Prostate gland (tissue), 2 donors: ENCODE data around the gene DBN1. TPM values are rescaled to one million over a fixed set of nuclear protein-coding genes. Genes with fewer than 3 reads are reported as not detected.

ENCODE experiments used
- DNase-seq: peaks from one replicate; pipeline ENCODE4 v3.0.0-alpha.2; 2019; ENCODE audit warnings: low spot score
- H3K27ac ChIP-seq, 2 donors: fragments of 200-600 bp; sonication (generic); 2 replicates each; pipeline ENCODE4 v1.5.1; 2017 to 2019
- H3K27me3 ChIP-seq: fragments of 200-600 bp; sonication (generic); replicated peaks from 2 replicates; pipeline ENCODE4 v1.5.1; 2019; ENCODE audit not compliant: insufficient read depth
- H3K36me3 ChIP-seq, 2 donors: fragments of 200-600 bp; sonication (generic); 1 replicate in 1 of 2; 2 replicates in 1 of 2; pipeline versions ENCODE4 v1.5.1 to v1.8.1; 2017 to 2019
- H3K4me1 ChIP-seq: fragments of 200-600 bp; sonication (generic); replicated peaks from 2 replicates; pipeline ENCODE4 v1.5.1; 2019
- H3K4me3 ChIP-seq, 2 donors: fragments of 200-600 bp; sonication (generic); 2 replicates each; pipeline ENCODE4 v1.5.1; 2017 to 2019
- H3K9me3 ChIP-seq: fragments of 200-600 bp; sonication (generic); 2 replicates; pipeline ENCODE4 v1.5.1; 2017
- CTCF ChIP-seq, 4 experiments: fragments of 200-600 bp in 2 of 4; fragments of 450-650 bp in 2 of 4; sonication (generic) in 2 of 4; IDR thresholded peaks; 1 replicate in 3 of 4; 2 replicates in 1 of 4; pipeline ENCODE4 v1.5.1; 2016 to 2019; ENCODE audit warnings: antibody characterized with exemption in 4 of 4, mild to moderate bottlenecking in 2 of 4, moderate library complexity in 2 of 4
- POLR2A ChIP-seq: fragments of 450-650 bp; IDR thresholded peaks from one replicate; pipeline ENCODE4 v1.6.1; 2016; ENCODE audit warnings: antibody characterized with exemption, mild to moderate bottlenecking
- POLR2AphosphoS5 ChIP-seq: sonication (generic); formaldehyde crosslinking; IDR thresholded peaks from one replicate; pipeline ENCODE4 v1.6.1; 2017; ENCODE audit warnings: antibody characterized with exemption
- WGBS: methylation state at CpG from one replicate; pipeline ENCODE4 v1.1.5; 2018; 5-methylcytosine and 5-hydroxymethylcytosine counted together
- intact Hi-C: fragments of 100-400 bp; cut with DNase I; formaldehyde crosslinking; loops from one replicate; pipeline ENCODE4 v1.14.2; 2022
- total RNA-seq, 2 donors: library from RNA; depleted of rRNA; stranded (reverse); fragments of >200 nt; gene quantifications; one replicate each; pipeline ENCODE4 v1.1.0, GENCODE V29; 2016

The DBN1 gene
- total RNA-seq, 2 donors from 2014 or later = 33.1 to 65.1 TPM

- no peak overlapping the region for H3K4me3 ChIP-seq
- H3K9me3 ChIP-seq = no peaks in the 10 kb centered on the region
- no peaks in the 10 kb centered on the region for H3K27me3 ChIP-seq
- peaks cover 5% of the 10 kb centered on the region for H3K4me1 ChIP-seq
- H3K27ac ChIP-seq = no peak overlapping the region
- 91% methylated on average over 16 of the region's 16 CpGs for WGBS
- DNase-seq = no peak
- no peak for TF ChIP-seq CTCF (IDR thresholded peaks at IDR 0.05)
- H3K36me3 ChIP-seq = peaks cover 9 to 17% of the 10 kb centered on the region in 2 donors
- intact Hi-C loops = no loop called here
Measured at GRCh38 chr5:177512736-177513380, 39.4 kb upstream of the DBN1 start.

DNA sequence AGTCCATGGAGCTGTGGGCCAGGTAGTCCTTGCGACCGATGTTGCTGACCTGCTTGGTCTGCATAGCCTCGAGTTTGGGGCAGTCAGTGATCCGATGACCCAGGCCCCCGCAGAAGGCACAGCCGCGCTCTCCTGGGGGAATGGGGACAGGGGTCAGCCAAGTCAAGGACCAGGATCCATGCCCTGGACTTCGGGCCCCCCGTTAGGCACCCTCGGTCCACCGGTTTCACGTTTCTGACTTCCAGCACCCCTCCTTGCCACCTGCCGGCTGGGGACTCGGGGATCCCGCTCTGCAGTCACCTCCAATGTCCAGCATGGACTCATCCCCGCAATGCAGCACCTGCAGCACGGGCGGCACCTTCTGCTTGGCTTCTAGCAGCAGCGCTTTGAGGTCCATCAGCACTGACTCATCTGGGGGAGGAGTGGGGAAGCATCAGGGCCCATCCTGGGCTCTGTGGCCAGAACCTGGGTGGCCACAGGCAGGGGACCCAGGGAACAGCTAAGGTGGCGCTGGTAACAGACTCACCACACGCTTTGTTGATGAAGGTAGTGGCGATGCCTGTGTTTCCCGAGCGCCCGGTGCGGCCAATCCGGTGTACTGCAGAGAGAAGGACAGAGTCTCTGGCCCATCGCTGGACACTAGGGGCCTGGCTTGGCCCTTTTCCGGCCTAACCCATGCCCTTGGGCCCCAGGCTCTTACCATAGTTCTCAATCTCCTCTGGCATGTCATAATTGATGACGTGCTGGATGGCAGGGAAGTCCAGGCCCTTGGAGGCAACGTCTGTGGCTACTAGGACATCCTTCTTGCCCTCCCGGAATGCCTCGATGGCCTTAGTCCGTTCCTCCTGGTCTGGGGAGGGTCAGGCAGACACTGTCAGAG is 38.6 kb upstream of the DBN1 start:
- DNase-seq = no peak
- no peak overlapping the region for H3K4me3 ChIP-seq
- H3K27me3 ChIP-seq = no peaks in the 10 kb centered on the region
- 92% methylated on average over 34 of the region's 34 CpGs for WGBS
- H3K9me3 ChIP-seq = no peaks in the 10 kb centered on the region
- intact Hi-C loops = no loop called here
- TF ChIP-seq POLR2AphosphoS5 (no peak), POLR2A (no peak), CTCF (IDR thresholded peaks at IDR 0.05) (no peak)
- no peak overlapping the region for H3K27ac ChIP-seq
- peaks cover 9 to 17% of the 10 kb centered on the region in 2 donors for H3K36me3 ChIP-seq
- H3K4me1 ChIP-seq = peaks cover 5% of the 10 kb centered on the region

GRCh38 chr5:177511181-177511580 is 37.7 kb upstream of the DBN1 start:
- no peak overlapping the region for H3K4me3 ChIP-seq
- H3K27me3 ChIP-seq = no peaks in the 10 kb centered on the region
- H3K36me3 ChIP-seq = peaks cover 9 to 17% of the 10 kb centered on the region in 2 donors
- H3K4me1 ChIP-seq = peaks cover 4% of the 10 kb centered on the region
- H3K9me3 ChIP-seq = no peaks in the 10 kb centered on the region
- intact Hi-C loops = no loop called here
- DNase-seq = no peak
- no peak overlapping the region for H3K27ac ChIP-seq
- TF ChIP-seq CTCF (IDR thresholded peaks at IDR 0.05) = no peak
- no peak for TF ChIP-seq POLR2AphosphoS5
- TF ChIP-seq POLR2A = no peak
- 88% methylated on average over 5 of the region's 5 CpGs for WGBS

DNA sequence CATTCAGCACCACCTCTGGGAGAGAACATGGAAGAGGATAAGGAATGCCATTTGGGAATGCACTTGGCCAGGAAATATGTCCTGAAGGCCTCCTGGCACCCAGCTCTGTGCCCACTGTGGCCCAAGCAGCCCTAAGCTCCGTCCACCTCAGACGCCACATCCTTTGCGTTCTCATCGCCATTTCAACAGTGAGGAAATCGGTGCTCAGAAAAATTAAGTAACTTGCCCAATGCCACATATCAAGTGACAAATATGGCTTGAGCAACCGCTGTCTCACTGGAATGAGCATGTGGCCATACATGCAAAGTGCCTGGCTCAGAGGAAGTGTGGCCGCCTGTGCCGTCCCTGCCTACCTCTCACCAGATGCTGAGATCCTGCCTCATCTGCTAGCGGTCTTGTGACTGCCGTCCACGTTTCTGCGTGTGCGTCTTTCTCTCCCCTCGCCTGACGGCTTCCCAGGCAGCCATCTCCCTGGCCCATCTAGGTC is 37.2 kb upstream of the DBN1 start:
- intact Hi-C loops = no loop called here
- 90% methylated on average over 15 of the region's 15 CpGs for WGBS
- TF ChIP-seq CTCF (IDR thresholded peaks at IDR 0.05) (no peak), POLR2AphosphoS5 (no peak), POLR2A (no peak)
- Histone ChIP-seq H3K27me3 (no peaks in the 10 kb centered on the region), H3K4me1 (no peaks in the 10 kb centered on the region), H3K36me3 (peaks cover 9 to 17% of the 10 kb centered on the region in 2 donors), H3K27ac (no peak overlapping the region), H3K4me3 (no peak overlapping the region), H3K9me3 (no peaks in the 10 kb centered on the region)
- DNase-seq = no peak
